GM18508 (cell line): ENCODE results near the gene KCNAB2.
"Not testable (repeated sequence)": the region's sequence is repeated elsewhere in the genome, so short reads cannot be mapped to it uniquely, and the experiment has no call there.

ENCODE experiments used
- ATAC-seq: cut with Tn5 transposase; IDR thresholded peaks from one replicate; pipeline ENCODE4 v1.9.1; 2021; ENCODE audit warnings: moderate number of reproducible peaks; ENCODE audit not compliant: insufficient read depth, unreplicated experiment

Gene KCNAB2

DNA sequence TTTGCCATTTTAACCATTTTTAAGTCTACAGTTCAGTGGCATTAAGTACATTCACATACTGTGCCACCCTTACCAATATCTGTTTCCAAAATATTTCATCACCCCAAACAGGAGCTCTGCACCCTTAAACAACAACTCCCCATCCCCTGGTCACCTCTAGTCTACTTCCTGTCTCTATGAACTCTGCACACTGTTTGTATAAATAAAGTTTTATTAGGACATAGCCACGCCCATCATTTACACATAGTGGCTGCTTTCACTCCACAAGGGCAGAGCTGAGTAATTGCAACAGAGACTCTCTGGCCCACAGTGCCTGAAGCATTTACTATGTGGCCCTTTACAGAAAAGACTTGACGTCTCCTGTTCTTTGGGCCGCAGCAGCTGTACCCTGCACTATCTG, 30.1 kb downstream of the KCNAB2 start:
- ATAC-seq = no peak

DNA sequence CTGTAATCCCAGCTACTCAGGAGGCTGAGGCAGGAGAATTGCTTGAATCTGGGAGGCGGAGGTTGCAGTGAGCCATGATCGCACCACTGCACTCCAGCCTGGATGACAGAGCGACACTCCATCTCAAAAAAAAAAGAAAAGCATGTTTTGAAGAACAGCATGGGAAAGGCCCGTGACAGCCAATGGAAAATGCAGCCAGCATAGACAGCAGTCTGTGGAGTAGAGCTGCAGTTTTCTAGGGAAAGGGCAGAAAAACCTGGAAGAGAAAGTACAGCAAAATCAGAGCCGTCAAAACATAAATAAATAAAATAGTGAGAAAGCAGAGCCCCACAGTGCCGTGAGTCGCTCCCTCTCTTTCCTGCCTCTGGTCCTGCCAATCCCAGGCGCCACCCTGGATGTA, 31.4 kb downstream of the KCNAB2 start:
- ATAC-seq = not testable (repeated sequence)

DNA sequence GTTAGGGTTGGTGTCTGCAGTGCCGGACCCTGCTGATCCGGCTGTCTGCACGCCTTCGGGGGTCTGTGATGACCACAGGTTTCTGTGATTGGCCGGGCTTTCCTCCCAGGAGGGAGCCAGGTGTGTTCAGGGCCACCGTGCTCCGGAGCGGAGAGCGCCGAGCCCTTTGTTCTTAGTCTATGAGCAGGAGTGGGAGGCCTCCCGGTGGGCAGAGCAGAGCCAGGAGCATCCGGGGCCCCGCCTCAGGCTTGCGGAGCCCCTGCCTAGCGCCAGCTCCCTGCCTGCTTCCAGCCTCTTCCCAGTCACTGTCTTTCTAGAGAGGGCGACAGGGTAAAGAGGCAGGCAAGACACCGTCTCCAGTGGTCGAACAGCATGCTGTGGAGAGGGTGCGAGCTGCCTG, 31.8 kb downstream of the KCNAB2 start:
- ATAC-seq = no peak

DNA sequence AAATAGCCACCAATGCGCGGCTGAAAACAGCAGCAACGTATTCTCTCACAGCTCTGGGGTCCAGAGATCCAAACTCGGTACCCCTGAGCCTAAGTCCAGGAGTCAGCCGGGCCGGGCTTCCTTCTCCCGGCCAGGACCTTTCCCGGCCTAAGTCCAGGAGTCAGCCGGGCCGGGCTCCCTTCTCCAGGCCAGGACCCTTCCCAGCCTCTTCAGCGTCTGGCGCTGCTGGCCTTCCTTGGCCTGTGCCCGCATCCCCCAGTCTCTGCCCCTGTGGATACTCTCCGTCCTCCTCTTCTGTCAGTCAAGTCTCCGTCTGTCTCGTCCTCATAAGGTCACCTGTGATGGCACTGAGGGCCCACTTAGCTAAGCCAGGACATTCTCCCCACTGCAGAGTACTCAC, 32.2 kb downstream of the KCNAB2 start:
- no peak for ATAC-seq

DNA sequence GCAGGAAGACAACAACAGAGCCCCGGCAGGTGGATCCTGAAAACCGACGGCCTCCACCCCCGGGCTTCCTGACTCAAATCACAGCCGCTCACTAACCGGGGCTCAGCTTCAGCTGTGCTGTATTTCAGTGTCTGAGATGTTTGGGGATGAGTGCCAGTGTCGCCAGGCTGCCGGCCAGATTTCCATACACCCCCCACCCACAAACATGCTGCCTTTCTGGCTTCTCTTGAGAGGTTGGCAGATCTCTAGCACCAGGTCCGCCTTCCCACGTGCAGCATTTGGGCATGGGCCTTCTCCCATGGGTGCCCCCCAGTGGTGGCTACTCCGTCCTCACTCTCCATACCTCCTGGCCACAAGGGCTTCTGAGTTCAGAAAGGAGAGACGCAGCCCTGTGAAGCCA, 34.8 kb downstream of the KCNAB2 start:
- ATAC-seq = no peak

DNA sequence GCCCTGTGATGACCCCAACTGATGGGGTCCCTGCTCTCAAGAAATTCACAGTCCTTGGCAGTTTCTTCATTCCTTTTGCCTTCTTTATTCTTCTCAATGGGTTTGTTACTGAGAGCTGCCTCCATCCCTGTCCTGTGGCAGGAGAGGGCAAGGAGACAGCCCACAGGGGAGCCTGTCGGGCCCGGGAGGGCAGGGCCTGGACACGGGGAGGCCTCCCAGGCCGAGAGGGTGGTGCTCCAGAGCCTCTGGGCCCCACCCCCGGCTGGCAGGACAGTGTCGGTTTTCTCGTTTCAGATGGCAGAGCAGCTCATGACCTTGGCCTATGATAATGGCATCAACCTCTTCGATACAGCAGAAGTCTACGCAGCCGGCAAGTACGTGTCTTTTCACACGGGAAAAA, 36.2 kb downstream of the KCNAB2 start:
- no peak for ATAC-seq

DNA sequence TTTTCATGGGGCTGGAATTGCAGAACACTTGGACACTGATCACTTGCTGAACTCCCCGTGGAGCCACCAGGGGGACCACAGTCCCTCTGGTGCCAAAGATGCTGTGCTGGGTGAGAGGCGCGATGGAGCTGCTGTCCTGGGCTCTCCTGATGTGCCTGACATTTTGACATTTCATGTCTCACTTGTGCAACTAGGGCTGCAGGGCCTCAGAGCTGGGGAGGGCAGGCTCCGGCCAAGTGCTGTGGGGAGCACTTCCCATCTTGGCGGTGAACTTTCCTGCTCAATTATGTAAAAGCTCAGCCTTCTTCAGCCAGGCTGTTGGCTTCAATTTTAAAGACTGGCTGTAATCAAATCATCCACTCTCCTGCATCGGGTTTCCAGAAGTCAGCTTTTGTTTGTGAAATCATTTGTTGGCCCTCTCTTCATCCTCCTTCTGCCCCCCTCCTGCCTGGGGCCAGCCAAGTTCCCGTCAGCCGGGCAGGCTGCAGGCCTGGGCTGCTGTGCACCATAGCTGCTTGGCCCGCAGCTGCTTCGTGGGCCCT, 36.8 kb downstream of the KCNAB2 start:
- no peak for ATAC-seq

DNA sequence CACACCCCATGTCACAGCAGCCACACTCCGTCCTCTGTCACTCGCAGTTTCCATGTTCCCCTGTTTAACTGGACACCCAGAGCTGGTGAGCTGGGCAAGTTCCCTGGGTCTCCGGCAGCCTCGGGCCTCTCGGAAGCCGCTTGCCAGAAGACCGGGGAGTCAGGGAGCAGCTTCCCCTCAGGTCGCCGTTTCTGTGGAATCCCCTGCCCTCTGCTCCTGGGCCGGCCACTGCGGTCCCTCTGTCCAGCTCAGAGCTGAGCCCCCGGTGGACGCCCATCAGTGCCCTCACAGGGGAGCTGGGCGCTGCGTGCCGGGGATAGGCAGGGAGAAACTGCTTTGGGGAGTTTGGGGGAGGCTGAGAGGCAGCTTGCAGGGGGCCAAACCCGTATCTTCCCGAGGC, 37.7 kb downstream of the KCNAB2 start:
- ATAC-seq = no peak

DNA sequence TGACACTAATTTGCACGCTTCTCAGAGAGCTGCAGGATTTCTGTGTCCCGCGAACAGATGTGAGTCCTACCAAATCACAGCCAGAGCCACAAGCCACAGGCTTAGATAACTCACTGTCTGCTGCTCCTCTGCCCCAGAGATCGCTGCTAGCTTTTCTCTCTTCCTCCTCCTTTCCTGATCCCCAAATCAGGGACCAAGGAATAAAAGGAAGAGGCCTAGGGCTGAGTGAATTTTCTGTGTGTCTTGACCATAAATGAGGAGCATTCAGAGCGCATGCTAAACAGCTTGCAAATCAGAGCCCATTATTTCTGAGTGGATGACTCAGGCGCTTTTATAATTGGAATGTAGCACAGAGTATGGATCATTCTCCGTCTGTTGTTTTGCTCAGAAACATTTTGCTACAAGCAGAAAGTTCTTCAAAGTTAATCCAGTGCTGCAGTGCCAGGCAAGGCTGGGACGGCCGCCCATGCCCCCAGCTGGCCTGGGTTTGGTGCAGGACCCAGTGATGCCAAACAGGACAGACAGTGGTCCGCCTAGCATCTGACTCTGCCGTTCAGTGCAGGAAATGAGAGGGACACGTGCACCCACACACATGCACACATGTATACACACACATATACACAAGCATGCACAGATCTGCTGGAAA, 38.2 kb downstream of the KCNAB2 start:
- no peak for ATAC-seq

DNA sequence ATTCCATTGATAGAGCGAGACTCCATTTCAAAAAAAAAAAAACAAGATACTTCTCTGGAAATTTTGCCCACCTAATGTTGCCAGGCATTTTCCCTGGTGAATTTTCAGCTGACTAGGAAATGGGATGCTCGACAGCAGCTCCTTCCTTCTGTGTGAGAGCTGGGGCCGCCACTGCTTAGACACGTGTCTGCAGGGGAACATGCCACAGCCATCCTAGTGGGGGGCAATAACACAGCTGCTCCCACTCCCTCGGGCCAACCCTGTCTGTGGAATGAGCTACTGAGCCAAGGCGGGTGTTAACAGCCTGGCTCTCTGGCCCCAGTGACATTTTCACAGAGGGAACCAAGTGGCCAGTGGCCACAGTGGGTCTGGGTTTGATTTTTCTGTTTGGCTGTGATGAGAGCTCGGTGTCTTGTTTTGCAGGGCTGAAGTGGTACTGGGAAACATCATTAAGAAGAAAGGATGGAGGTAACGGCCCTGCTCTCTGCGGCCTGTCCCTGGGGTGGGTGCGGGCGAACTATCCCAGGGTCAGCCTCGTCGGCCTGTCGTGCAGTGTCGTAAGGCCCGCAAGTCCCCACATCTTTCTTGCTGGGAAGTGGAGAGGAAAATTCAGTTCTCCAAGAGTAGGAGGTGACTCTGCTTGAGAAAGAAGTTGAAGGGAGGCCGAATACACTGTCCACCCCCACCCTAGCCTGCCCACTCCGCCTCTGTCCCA, 39.2 kb downstream of the KCNAB2 start:
- ATAC-seq = no peak

DNA sequence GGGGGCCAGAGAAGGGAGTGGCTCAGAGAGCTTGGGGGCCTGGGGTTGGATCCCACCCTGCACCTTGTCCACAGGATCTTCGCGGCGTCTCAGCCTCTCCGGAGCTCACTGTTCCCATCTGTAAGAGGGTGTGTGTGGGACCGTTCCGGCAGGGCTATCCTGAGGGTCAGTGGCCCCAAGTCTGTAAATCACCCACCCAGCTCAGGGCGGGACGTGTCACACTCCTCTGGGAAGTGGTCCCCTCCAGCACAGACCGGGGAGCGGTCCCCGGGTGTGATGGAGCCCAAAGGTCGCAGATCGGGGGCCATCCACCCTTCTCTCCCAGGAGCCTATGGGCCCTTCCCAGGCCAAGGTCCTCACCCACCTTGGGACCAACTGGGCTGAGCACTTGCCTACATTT, 40.0 kb downstream of the KCNAB2 start:
- no peak for ATAC-seq

DNA sequence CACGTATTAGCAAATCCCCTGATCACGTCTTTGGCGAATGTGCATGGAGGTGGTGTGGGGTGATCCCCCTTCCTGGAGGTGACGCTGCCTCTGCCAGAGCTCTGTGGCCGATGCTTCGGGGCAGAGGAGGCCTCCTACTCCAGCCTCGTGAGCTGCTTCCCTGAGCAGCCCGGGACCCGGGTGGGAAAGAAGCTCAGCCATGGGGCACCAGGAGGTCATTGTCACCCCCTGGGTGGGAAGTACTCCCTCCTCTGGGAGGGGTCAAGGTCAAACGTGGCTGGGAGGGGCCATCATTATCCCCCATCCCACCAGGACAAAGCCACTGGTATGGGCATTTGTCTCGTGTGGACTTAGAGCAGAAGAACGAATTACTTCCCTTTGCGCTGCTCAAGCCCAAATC, 40.7 kb downstream of the KCNAB2 start:
- no peak for ATAC-seq

DNA sequence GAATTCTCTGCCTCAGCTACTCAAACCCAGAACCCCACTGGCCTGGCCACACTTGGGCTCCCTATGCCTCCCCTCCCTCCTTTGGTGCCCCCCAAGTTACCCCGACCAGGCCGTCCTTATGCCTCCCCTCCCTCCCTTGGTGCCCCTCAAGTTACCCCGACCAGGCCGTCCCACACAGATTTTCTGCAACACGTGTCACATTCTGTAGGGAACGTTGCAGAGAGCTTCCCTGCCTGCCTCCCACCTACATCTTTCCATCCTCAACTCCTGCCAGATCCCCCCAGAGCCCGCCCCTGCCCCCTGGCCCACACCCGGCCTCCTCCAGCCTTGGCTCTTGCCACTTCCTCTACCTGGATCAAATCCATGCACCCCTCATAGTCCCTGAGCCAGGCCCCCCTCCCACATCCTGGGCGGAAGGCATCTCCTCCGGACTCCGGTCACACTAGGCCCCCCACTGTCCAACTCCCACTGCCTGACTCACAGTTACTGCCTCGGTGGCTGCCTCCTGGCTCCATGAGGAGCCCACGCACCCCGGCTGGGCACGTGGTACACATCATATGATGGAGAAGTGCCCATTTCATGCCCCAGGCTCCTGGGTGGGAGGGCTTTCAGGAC, 41.2 kb downstream of the KCNAB2 start:
- no peak for ATAC-seq

DNA sequence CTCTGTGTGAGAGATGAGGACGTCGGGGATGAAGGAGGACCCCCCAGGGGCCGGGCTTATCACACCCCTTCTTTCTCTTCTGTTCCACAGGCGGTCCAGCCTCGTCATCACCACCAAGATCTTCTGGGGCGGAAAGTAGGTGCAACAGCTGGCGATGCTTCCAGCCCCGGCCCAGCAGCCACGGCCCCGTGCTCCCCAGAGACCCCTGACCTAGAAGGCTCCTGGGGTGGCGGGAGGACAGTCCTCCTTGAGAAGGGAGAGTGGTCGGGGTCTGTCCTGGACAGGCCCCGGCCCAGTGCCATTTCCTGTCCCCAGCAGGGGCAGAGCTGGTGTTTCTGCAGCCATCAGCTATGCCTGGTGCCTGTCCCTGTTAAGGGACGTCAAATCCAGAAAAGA, 41.7 kb downstream of the KCNAB2 start:
- ATAC-seq = no peak

DNA sequence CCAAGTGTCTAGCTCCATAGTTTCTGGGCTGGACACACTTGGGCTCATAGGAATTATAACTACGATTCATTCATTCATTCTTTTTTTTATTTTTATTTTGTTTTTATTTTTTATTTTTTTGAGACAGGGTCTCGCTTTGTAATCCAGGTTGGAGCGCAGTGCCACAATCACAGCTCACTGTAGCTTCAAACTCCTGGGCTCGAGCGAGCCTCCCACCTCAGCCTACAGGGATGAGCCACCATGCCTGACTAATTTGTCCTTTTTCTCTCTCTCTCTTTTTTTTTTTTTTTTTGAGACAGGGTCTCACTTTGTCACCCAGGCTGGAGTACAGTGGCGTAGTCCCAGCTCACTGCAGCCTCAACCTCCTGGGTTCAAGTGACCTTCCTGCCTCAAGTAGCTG, 42.3 kb downstream of the KCNAB2 start:
- no peak for ATAC-seq

DNA sequence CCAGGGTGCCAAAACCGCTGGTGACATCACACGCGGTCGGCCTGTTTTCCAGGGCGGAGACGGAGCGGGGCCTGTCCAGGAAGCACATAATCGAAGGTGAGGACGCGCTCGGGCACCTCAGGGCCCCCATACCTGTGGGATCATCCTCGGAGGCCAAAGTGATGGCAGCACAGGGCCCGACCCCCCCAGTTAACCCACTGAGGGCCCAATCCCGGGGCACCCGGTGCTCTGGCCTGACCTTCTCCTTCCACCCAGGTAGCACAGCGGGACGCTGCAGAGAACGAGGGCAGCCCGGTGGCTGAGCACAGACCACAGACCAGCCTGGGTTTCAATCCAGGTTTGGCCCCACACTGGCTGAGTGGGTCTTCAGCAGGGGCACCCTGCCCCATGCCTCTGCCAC, 43.3 kb downstream of the KCNAB2 start:
- no peak for ATAC-seq

DNA sequence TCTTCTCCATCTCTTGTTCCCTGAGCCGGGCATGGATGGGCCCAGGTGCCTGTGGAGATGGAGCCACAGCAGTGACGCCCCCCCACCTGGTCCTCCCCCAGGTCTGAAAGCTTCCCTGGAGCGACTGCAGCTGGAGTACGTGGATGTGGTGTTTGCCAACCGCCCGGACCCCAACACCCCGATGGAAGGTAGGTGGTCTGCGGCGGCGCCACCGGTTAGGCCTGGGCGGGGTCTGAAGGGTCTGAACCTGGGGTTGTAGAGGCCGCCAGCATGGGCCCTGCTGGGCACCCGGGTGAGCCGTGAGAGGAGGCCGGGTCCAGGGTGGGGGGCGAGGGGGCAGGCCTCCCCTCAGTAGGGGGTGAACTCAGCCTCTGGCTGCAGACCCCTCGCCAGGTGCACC, 44.6 kb downstream of the KCNAB2 start:
- ATAC-seq = no peak

DNA sequence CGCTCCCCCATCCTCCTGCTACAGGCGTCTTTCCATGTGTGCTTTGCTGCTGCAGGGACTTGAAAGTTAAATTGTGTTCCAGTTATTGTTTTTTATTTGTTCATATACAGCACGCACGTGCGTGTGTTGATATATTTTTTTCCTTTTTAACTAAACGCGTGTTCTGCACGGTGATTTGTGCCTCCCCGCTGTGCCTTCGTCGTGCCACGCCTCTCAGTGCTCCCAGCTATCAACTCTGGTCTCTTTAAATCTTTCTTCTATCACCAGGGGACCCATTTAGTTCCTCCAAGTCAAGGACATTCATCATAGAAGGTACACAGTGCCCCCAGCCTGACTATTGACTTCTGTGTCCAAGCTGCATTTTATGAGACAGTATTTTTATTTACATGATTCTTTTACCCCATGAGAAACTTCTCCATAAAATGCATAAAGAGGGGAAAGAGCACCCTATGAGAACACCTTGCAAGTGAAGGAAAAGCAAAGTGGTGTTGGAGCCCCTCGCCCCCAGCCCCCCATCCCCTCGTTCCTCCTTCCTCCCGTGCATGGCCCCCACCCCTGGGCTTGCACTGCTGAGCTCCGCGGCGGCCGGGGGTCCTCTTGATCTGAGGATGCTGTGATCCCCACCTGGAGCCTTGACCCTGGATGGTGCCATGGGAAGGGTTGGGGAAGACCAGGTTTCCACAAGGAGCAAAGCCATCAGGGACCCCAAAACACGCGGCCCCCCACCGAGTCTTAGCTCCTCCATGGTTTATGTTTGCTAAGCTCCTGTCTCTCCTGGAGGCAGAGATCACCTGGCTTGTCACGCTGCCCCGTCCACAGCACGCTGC, 45.5 kb downstream of the KCNAB2 start:
- no peak for ATAC-seq

DNA sequence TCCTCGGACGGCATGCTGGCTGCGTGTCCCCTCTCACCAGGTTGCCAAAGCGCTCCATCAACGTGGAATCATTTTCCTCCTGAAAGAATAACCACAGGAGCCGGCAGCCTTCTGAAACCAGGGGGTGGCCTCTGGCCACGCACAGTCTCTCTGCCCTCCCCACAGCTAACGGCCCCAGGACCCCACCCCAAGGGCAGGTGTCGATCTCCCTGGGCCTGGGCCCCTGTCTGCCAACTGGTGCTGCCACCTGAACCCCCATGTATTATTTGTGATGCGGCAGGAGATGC, 46.1 kb downstream of the KCNAB2 start:
- no peak for ATAC-seq

DNA sequence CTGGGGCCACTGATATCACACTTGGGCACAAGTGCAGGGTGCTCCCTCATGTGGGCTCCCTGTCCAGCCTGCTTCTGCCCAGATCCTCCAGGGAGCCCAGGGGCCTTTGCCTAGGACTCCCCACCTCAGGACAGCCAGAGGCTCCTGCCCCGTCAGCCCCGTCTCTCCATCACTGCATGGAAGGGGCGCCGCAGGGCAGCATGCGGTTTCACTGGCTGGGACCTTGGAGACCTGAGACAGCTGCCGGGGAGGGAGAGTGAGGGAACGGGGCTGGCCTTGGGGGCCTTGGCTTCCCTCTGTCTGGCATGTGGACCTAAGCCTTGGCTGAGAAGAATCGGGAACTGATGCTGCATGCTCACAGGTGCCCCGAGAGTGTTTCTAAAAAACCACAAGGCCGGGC, 46.5 kb downstream of the KCNAB2 start:
- no peak for ATAC-seq

DNA sequence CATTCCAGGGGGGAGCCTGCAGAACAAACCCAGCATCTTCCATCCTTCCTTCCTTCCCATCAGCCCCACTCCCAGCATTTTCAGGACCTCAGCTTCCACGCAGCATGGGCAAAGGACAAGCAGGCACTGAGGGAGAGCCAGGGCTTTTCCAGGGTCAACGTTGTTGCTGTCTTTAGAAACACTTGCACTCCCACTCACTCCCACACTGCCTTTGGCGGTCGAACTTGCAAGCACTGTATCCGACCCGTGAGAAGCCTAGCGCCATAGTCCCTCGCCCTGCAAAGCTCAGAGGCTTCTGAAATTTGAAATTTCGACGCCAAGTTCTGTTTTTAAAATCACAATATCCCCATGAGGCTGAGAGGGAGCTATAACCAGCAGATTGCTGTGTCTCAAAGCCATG, 47.4 kb downstream of the KCNAB2 start:
- ATAC-seq = no peak
